Neural cell (in vitro differentiated cells): Measurements from ENCODE around the gene ADRB2. TPM values are rescaled to one million over a fixed set of nuclear protein-coding genes. Genes with fewer than 3 reads are reported as not detected.

Experiments used
- H2AFZ ChIP-seq: fragments of 200-600, 300-800 bp; sonication (generic), shearing (Covaris generic); 2 replicates; pipeline ENCODE4 v1.6.0; 2014; ENCODE audit warnings: low read depth, mild to moderate bottlenecking, antibody characterized with exemption, low read length, moderate library complexity
- H3F3A ChIP-seq: fragments of 200-600 bp; shearing (Covaris generic); 2 replicates; pipeline ENCODE4 v1.6.1; 2016; ENCODE audit warnings: mild to moderate bottlenecking, moderate library complexity, mixed read lengths, antibody characterized with exemption, low read length; ENCODE audit not compliant: insufficient read depth, poor library complexity, severe bottlenecking
- H3K27ac ChIP-seq: fragments of 200-600, 300-800 bp; sonication (generic), shearing (Covaris generic); 2 replicates; pipeline ENCODE4 v1.5.1; 2014; ENCODE audit warnings: mild to moderate bottlenecking, low read length, moderate library complexity
- H3K27me3 ChIP-seq: fragments of 300-800, 200-600 bp; sonication (generic), shearing (Covaris generic); 2 replicates; pipeline ENCODE4 v1.6.0; 2014; ENCODE audit warnings: mild to moderate bottlenecking, low read depth, low read length, moderate library complexity; ENCODE audit not compliant: insufficient read depth
- H3K36me3 ChIP-seq: fragments of 300-800, 200-600 bp; sonication (generic), shearing (Covaris generic); 2 replicates; pipeline ENCODE4 v1.5.1; 2014; ENCODE audit warnings: mild to moderate bottlenecking, antibody characterized with exemption, low read length, moderate library complexity; ENCODE audit not compliant: insufficient read depth
- H3K4me2 ChIP-seq: fragments of 300-800, 200-600 bp; sonication (generic), shearing (Covaris generic); 2 replicates; pipeline ENCODE4 v1.6.0; 2014; ENCODE audit warnings: mild to moderate bottlenecking, low read length
- H3K4me3 ChIP-seq: fragments of 300-800, 200-600 bp; sonication (generic), shearing (Covaris generic); 2 replicates; pipeline ENCODE4 v1.5.1; 2014; ENCODE audit warnings: mild to moderate bottlenecking, low read length, moderate library complexity
- H3K79me2 ChIP-seq: fragments of 200-600 bp; shearing (Covaris generic); replicated peaks from 2 replicates; pipeline ENCODE4 v1.6.0; 2014; ENCODE audit warnings: mild to moderate bottlenecking, low read length, moderate library complexity; ENCODE audit not compliant: insufficient read depth
- H3K9ac ChIP-seq: fragments of 300-800, 200-600 bp; sonication (generic), shearing (Covaris generic); 2 replicates; pipeline ENCODE4 v1.6.1; 2016; ENCODE audit warnings: mild to moderate bottlenecking, low read length, mixed read lengths
- H3K9me2 ChIP-seq: fragments of 200-600 bp; shearing (Covaris generic); 2 replicates; pipeline ENCODE4 v1.6.1; 2016; ENCODE audit warnings: mild to moderate bottlenecking, low read length, mixed read lengths; ENCODE audit not compliant: insufficient read depth
- H3K9me3 ChIP-seq: fragments of 200-600, 300-800 bp; sonication (generic), shearing (Covaris generic); 2 replicates; pipeline ENCODE4 v1.6.1; 2016; ENCODE audit warnings: mild to moderate bottlenecking, mixed run types, low read length, moderate library complexity, mixed read lengths
- H4K20me1 ChIP-seq: fragments of 200-600 bp; shearing (Covaris generic); 2 replicates; pipeline ENCODE4 v1.6.1; 2016; ENCODE audit warnings: mild to moderate bottlenecking, mixed run types; ENCODE audit not compliant: insufficient read depth
- EP300 ChIP-seq: fragments of 450-650 bp; conservative IDR thresholded peaks from 2 replicates; pipeline ENCODE4 v1.6.1; 2014; ENCODE audit warnings: antibody characterized with exemption, mild to moderate bottlenecking, moderate library complexity; ENCODE audit not compliant: poor library complexity, severe bottlenecking
- EZH2 ChIP-seq: fragments of 200-600, 300-800 bp; shearing (Covaris generic), sonication (generic); IDR thresholded peaks from 2 replicates; pipeline ENCODE4 v1.6.1; 2014; ENCODE audit warnings: antibody characterized with exemption, low read length, borderline replicate concordance, mild to moderate bottlenecking; ENCODE audit not compliant: insufficient read depth, poor library complexity, severe bottlenecking
- MXI1 ChIP-seq: fragments of 450-650 bp; conservative IDR thresholded peaks from 2 replicates; pipeline ENCODE4 v1.6.1; 2014; ENCODE audit warnings: antibody characterized with exemption, mild to moderate bottlenecking; ENCODE audit not compliant: poor library complexity, severe bottlenecking
- POLR2AphosphoS5 ChIP-seq: IDR thresholded peaks from 2 replicates; pipeline ENCODE4 v1.6.1; 2012
- RAD21 ChIP-seq: fragments of 450-650 bp; conservative IDR thresholded peaks from 2 replicates; pipeline ENCODE4 v1.6.1; 2014; ENCODE audit warnings: antibody characterized with exemption, mild to moderate bottlenecking, moderate library complexity
- REST ChIP-seq: IDR thresholded peaks from 2 replicates; pipeline ENCODE4 v1.6.1; 2012; ENCODE audit warnings: borderline replicate concordance
- SMC3 ChIP-seq: fragments of 450-650 bp; conservative IDR thresholded peaks from 2 replicates; pipeline ENCODE4 v1.6.1; 2014; ENCODE audit warnings: antibody characterized with exemption, mild to moderate bottlenecking, moderate library complexity; ENCODE audit not compliant: poor library complexity
- TAF1 ChIP-seq: IDR thresholded peaks from 2 replicates; pipeline ENCODE4 v1.6.1; 2012; ENCODE audit warnings: low read depth
- polyA plus RNA-seq: library from polyadenylated mRNA; depleted of rRNA; stranded (reverse); fragments of >200 nt; gene quantifications from 2 replicates; pipeline ENCODE4 v1.2.3, GENCODE V29; 2014
- TF ChIP-seq, protein P1 (sequence below): fragments of 450-650 bp; IDR thresholded peaks from 2 replicates; pipeline ENCODE4 v1.5.1; 2014; ENCODE audit warnings: antibody characterized with exemption, mild to moderate bottlenecking, moderate library complexity; ENCODE audit not compliant: poor library complexity, severe bottlenecking

The ADRB2 gene
- polyA plus RNA-seq, 1 donor from 2014 or later = not detected

DNA sequence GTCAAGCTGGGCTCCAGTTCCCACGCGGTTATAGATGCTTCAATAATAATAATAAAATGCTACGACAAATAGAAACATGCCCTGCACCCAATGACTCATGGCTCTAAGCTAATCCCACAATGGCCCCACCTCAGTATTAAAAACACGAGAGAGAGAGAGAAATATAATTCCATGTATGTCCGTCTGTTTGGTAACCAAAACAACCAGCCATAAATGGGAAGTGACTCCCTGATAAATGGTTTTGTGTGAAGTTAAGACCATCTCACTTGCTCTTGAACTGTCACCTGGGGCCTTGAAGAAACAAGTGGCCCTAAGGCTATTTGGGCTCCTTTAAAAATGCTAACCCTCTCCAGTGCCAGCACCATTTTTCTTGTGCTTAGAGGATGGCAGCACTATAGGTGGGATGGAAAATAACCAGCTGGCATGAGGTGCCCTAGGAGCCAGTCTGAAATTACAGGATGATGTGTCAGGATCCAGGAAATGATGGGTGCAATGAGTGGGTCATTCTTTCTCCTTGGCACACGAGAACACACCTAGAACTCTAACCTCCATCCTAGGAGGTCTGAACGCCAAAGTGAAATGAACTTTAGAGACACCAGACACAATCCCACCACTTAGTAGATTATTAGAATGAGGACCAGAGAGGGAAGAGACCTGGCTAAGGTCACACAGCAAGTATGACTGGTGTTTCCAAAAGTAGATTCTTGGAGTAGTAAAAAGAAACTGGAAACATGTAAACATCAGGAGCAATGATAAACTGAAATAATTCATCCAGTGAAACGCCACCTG lies 35.7 kb upstream of the ADRB2 start:
- no peaks in the 10 kb centered on the region for H4K20me1 ChIP-seq
- no peaks in the 10 kb centered on the region for H3K9me3 ChIP-seq
- no peak overlapping the region for H3K27ac ChIP-seq
- H3K9ac ChIP-seq = no peak overlapping the region
- H3F3A ChIP-seq = no peaks in the 10 kb centered on the region
- H3K79me2 ChIP-seq = no peaks in the 10 kb centered on the region
- H3K4me3 ChIP-seq = no peak overlapping the region
- H3K36me3 ChIP-seq = no peaks in the 10 kb centered on the region
- H2AFZ ChIP-seq = no peak overlapping the region
- TF ChIP-seq SMC3 (no peak), RAD21 (no peak), TAF1 (no peak), POLR2AphosphoS5 (no peak), MXI1 (no peak), EP300 (no peak), EZH2 (no peak), REST (no peak)
- TF ChIP-seq, protein P1, sequence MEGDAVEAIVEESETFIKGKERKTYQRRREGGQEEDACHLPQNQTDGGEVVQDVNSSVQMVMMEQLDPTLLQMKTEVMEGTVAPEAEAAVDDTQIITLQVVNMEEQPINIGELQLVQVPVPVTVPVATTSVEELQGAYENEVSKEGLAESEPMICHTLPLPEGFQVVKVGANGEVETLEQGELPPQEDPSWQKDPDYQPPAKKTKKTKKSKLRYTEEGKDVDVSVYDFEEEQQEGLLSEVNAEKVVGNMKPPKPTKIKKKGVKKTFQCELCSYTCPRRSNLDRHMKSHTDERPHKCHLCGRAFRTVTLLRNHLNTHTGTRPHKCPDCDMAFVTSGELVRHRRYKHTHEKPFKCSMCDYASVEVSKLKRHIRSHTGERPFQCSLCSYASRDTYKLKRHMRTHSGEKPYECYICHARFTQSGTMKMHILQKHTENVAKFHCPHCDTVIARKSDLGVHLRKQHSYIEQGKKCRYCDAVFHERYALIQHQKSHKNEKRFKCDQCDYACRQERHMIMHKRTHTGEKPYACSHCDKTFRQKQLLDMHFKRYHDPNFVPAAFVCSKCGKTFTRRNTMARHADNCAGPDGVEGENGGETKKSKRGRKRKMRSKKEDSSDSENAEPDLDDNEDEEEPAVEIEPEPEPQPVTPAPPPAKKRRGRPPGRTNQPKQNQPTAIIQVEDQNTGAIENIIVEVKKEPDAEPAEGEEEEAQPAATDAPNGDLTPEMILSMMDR = no peak
- H3K9me2 ChIP-seq = no peaks in the 10 kb centered on the region
- H3K4me2 ChIP-seq = no peak overlapping the region
- no peaks in the 10 kb centered on the region for H3K27me3 ChIP-seq

GRCh38 chr5:148791334-148791667 lies 35.1 kb upstream of the ADRB2 start:
- H3K9me3 ChIP-seq = no peaks in the 10 kb centered on the region
- no peak overlapping the region for H3K4me2 ChIP-seq
- no peaks in the 10 kb centered on the region for H3K27me3 ChIP-seq

More at GRCh38 chr5:148791334-148791667, 35.1 kb upstream of the ADRB2 start:
- TF ChIP-seq, protein P1 = no peak
- no peak for TF ChIP-seq POLR2AphosphoS5
- TF ChIP-seq REST = no peak
- no peak for TF ChIP-seq EP300
- no peak for TF ChIP-seq SMC3
- TF ChIP-seq EZH2 = no peak
- no peak for TF ChIP-seq MXI1
- no peak for TF ChIP-seq TAF1
- no peaks in the 10 kb centered on the region for H3F3A ChIP-seq
- H3K4me3 ChIP-seq = no peak overlapping the region
- H3K9me2 ChIP-seq = no peaks in the 10 kb centered on the region
- no peak overlapping the region for H3K9ac ChIP-seq
- no peaks in the 10 kb centered on the region for H3K79me2 ChIP-seq
- no peak overlapping the region for H2AFZ ChIP-seq
- H3K27ac ChIP-seq = no peak overlapping the region
- no peaks in the 10 kb centered on the region for H4K20me1 ChIP-seq
- H3K36me3 ChIP-seq = no peaks in the 10 kb centered on the region
